Thoracic aorta (tissue), 2 donors: ENCODE measurements around the gene ATP2A3. TPM values are rescaled to one million over a fixed set of nuclear protein-coding genes. Genes with fewer than 3 reads are reported as not detected.
"Not testable (repeated sequence)": the region's sequence is repeated elsewhere in the genome, so short reads cannot be mapped to it uniquely, and the experiment has no call there.

Source experiments
- ATAC-seq: fragments of 150-250 bp; one replicate; pipeline ENCODE4 v1.8.0; 2017; ENCODE audit warnings: low read depth; ENCODE audit not compliant: insufficient number of reproducible peaks, low FRiP score
- DNase-seq: peaks from one replicate; pipeline ENCODE4 v3.0.0-alpha.2; 2020; ENCODE audit warnings: low spot score
- H3K27ac ChIP-seq, 2 donors: fragments of 200-600 bp; sonication (generic); 1 replicate in 1 of 2; 2 replicates in 1 of 2; pipeline ENCODE4 v1.5.1; 2016; ENCODE audit warnings: mild to moderate bottlenecking in 2 of 2, moderate library complexity in 2 of 2
- H3K27me3 ChIP-seq: fragments of 200-600 bp; sonication (generic); replicated peaks from 2 replicates; pipeline ENCODE4 v1.6.0; 2016; ENCODE audit warnings: mild to moderate bottlenecking; ENCODE audit not compliant: insufficient read depth
- H3K36me3 ChIP-seq: fragments of 200-600 bp; sonication (generic); one replicate; pipeline ENCODE4 v1.5.1; 2016
- H3K4me1 ChIP-seq, 2 donors: fragments of 200-600 bp; sonication (generic); 1 replicate in 1 of 2; 2 replicates in 1 of 2; pipeline versions ENCODE4 v1.5.1 to v1.6.0; 2016; ENCODE audit warnings: low read depth in 2 of 2, mild to moderate bottlenecking in 1 of 2; ENCODE audit not compliant: control insufficient read depth in 1 of 2
- H3K4me3 ChIP-seq: fragments of 200-600 bp; sonication (generic); 2 replicates; pipeline ENCODE4 v1.5.1; 2016; ENCODE audit warnings: mild to moderate bottlenecking
- H3K9me3 ChIP-seq: fragments of 200-600 bp; sonication (generic); 2 replicates; pipeline ENCODE4 v1.5.1; 2016
- CTCF ChIP-seq: fragments of 200-600 bp; sonication (generic); IDR thresholded peaks from one replicate; pipeline ENCODE4 v1.5.1; 2019; ENCODE audit warnings: antibody characterized with exemption
- total RNA-seq, 2 donors: library from RNA; depleted of rRNA; stranded (reverse); fragments of >200 nt; gene quantifications; one replicate each; pipeline versions ENCODE4 v1.1.0 to v1.2.3, GENCODE V29; 2016

The ATP2A3 gene
- total RNA-seq, 2 donors from 2014 or later: 37.2 to 50.4 TPM

- Histone ChIP-seq H3K27me3 (no peaks in the 10 kb centered on the region), H3K4me3 (no peak overlapping the region), H3K27ac (no peak overlapping the region), H3K4me1 (peaks cover 0 to 9% of the 10 kb centered on the region in 2 donors), H3K36me3 (peaks cover 12% of the 10 kb centered on the region), H3K9me3 (no peaks in the 10 kb centered on the region)
- DNase-seq (no peak), ATAC-seq (no peak)
- TF ChIP-seq CTCF: no peak
These were observed 13.7 kb downstream of the ATP2A3 start for GRCh38 chr17:3950584-3950983.

GRCh38 chr17:3949418-3949817 is 14.8 kb downstream of the ATP2A3 start:
- peaks cover 12% of the 10 kb centered on the region for H3K36me3 ChIP-seq
- no peak for TF ChIP-seq CTCF
- no peaks in the 10 kb centered on the region for H3K9me3 ChIP-seq
- ATAC-seq (no peak), DNase-seq (no peak)
- no peak overlapping the region for H3K4me3 ChIP-seq
- H3K4me1 ChIP-seq: no peaks in the 10 kb centered on the region
- H3K27me3 ChIP-seq: no peaks in the 10 kb centered on the region
- no peak overlapping the region for H3K27ac ChIP-seq

GRCh38 chr17:3948551-3948950 is 15.7 kb downstream of the ATP2A3 start:
- not testable (repeated sequence) for H3K27me3 ChIP-seq, H3K4me1 ChIP-seq, H3K27ac ChIP-seq, ATAC-seq, DNase-seq, H3K9me3 ChIP-seq, H3K4me3 ChIP-seq
- H3K36me3 ChIP-seq: peaks cover 12% of the 10 kb centered on the region

DNA sequence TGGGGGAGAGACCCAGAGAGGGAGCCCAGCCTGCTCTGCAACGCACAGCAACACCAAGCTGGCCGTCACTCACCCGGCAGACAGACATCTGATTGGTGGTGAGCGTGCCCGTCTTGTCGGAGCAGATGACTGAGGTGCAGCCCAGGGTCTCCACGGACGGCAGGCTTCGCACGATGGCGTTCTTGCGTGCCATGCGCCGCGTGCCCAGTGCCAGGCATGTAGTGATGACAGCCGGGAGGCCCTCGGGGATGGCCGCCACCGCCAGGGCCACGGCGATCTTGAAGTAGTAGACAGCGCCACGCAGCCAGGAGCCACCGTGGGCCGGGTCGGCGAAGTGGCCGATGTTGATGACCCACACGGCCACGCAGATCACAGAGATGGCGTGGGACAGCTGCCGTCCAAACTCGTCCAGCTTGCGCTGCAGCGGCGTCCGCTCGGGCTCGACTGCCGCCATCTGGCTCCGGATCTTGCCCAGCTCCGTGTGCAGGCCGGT is 16.9 kb downstream of the ATP2A3 start:
- no peaks in the 10 kb centered on the region for H3K27me3 ChIP-seq
- no peak for DNase-seq

DNA sequence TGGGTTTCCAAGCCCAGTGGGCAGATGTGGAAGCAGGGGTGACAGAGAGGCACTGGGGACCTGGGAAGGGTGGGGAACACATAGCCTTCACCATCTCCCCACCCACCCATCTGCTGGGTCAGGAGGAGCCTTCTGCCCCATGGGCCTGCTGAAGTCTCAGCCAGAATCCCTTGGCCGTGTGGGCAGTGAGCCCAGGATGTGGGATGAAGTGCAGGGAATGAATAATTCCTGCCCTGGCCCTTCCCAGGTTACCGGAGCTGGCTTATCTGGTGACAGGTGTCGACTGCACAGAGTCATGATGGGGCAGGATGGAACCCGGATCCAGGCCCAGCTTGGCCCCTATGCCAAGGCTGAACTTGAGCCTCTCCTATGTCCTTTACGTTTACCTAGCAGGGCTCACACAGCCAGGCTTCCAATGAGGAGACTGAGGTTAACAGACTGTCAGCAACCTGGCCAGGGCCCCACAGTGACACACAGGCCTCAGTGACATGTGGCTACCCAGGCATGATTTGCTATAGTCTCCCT is 17.5 kb downstream of the ATP2A3 start:
- Histone ChIP-seq H3K4me3 (no peak overlapping the region), H3K36me3 (peaks cover 16% of the 10 kb centered on the region), H3K9me3 (no peaks in the 10 kb centered on the region), H3K27me3 (no peaks in the 10 kb centered on the region), H3K4me1 (no peaks in the 10 kb centered on the region), H3K27ac (no peak overlapping the region)
- no peak for TF ChIP-seq CTCF
- ATAC-seq (no peak), DNase-seq (no peak)

More for the DNA sequence above, 16.9 kb downstream of the ATP2A3 start:
- H3K27ac ChIP-seq: no peak overlapping the region
- H3K9me3 ChIP-seq: no peaks in the 10 kb centered on the region
- no peak for ATAC-seq
- peaks cover 12% of the 10 kb centered on the region for H3K36me3 ChIP-seq
- H3K4me3 ChIP-seq: no peak overlapping the region
- no peaks in the 10 kb centered on the region for H3K4me1 ChIP-seq
- TF ChIP-seq CTCF: no peak
